Camera-type eye (tissue), 1 donor: ENCODE data around the gene TMEM271. TPM values are rescaled to one million over a fixed set of nuclear protein-coding genes. Genes with fewer than 3 reads are reported as not detected.

Experiments used
- total RNA-seq: library from RNA; depleted of rRNA; stranded (reverse); fragments of >200 nt; gene quantifications from one replicate; pipeline ENCODE4 v1.2.3, GENCODE V29; 2014

The TMEM271 gene, protein sequence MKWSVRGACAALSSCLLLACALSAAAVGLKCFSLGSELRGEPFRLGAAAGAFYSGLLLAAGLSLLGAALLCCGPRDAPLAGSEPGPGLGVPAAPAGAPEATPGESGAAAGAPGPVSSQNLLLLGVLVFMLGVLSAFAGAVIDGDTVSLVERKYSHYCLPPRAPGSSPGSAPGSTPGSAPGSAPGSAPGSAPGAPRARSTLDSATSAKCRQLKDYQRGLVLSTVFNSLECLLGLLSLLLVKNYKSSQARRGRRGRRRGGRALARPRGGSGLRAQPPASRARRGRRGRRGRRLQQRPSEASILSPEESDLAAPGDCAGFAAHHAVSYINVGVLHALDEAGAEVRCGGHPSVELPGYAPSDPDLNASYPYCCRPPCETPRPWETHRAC
- 1.3 TPM for total RNA-seq

DNA sequence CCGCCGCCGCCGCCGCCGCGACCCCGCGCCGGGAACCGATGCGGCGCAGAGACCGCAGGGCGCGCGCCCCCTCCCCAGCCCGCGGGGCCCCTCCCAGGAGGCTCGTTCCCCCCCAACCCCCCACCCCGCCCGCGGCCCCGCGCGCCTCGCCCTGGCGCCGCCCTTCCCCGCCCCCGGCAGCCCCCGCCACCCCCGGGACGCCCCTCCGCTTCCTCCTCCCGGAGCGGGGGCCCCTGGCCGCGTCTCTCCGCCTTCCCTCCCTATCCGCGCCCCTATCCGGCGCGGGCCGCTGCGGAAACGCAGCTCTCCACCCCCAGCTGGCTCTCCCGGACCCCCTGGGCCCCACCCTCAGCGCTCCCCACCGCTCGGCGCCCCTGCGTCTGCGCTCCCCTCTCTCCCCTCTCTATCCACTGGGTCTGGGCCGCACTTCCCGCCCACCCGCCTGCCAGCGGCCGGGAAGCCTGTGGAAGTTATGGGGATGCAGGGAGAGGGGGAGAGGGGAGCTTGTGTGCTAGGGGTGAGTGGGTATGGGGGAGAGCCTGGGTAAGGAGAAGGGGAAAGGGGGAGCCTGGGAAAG lies at the start of gene TMEM271:
Gene TMEM271, minus strand, starts transcription at position 51 of the 577 bp plus-strand sequence. CDS start 233 bp downstream, outside the sequence.

DNA sequence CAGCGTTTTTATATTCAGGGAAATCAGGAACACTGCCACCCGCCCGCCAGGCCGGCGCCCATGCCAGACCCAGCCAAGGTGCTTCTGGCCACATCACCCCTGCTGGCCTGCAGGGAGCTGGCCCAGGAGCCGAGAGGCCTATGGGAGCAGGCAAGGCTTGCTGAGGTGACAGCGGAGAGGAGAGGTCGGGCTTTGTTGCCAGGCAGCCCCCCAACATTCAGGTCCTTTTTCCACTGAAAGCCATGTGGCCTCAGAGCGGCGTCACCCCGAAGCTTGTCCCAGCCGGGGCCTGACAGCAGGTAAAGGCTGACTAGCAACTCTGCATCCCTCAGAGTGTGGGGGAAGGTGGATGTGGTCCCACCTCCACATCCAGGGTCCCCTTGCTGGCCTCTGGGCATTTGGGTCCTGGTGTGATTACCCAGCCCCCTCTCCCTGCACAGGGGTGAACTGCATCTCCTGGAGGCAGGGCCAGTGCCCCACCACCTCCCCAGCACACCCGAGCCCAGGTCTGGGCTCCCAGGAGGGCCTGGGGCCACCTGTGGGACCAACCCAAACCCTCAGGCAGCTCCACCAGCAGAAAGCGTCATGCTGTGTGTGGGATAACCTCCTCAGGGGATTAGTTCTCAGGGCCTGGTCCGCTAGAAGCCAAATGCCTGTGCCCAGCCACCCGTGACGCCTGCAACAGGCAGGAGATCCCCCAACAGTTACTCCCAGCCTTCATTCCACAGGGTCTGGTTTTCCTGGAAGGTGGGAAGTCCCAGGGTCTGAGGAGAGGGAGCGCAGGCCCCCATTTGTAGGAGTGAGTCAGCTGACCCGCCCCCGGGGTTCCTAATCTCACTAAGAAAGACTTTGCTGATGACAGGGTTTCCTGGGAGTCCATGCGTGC lies 48.9 kb upstream of the TMEM271 start, which contains the start of gene PDE6B:
Gene PDE6B, plus strand, starts transcription at position 869 of the 886 bp plus-strand sequence. CDS start 54 bp downstream, outside the sequence.

Other genes with a start within 250 kb of the TMEM271 start
- gene ZNF141, start 238.5 kb downstream of the TMEM271 start, total RNA-seq, result 77.2 TPM
- 83.1 TPM for gene ZNF721, start 77.1 kb downstream of the TMEM271 start, total RNA-seq
- gene PIGG, start 77.1 kb downstream of the TMEM271 start, total RNA-seq, result 54.4 TPM
- gene PDE6B, start 49.3 kb upstream of the TMEM271 start, total RNA-seq, result 141 TPM
- 12.8 TPM for gene ATP5ME, start 98.0 kb upstream of the TMEM271 start, total RNA-seq
- 18.5 TPM for gene MYL5, start 98.2 kb upstream of the TMEM271 start, total RNA-seq
- 3.5 TPM for gene SLC49A3, start 112.9 kb upstream of the TMEM271 start, total RNA-seq
- 74.4 TPM for gene PCGF3, start 129.5 kb upstream of the TMEM271 start, total RNA-seq
- 9.2 TPM for gene CPLX1, start 249.8 kb upstream of the TMEM271 start, total RNA-seq